Inferior parietal cortex (tissue), 1 donor: Measurements from ENCODE around the gene NCOR1.
"Not testable (repeated sequence)": the region's sequence is repeated elsewhere in the genome, so short reads cannot be mapped to it uniquely, and the experiment has no call there.

Source experiments
- DNase-seq: peaks from one replicate; pipeline ENCODE4 v3.0.0-alpha.2; 2016; ENCODE audit errors: extremely low spot score

NCOR1 gene

GRCh38 chr17:16100737-16101400, 114.5 kb downstream of the NCOR1 start:
- no peak for DNase-seq

- DNase-seq = no peak
Measured at GRCh38 chr17:16091773-16092172, 123.6 kb downstream of the NCOR1 start.

- no peak for DNase-seq
Measured at GRCh38 chr17:16086957-16087356, 128.4 kb downstream of the NCOR1 start.

- no peak for DNase-seq
Measured at GRCh38 chr17:16085066-16085699, 130.2 kb downstream of the NCOR1 start.

- no peak for DNase-seq
Measured at GRCh38 chr17:16083223-16083622, 132.1 kb downstream of the NCOR1 start.

- DNase-seq = no peak
Measured at GRCh38 chr17:16081507-16082087, 133.7 kb downstream of the NCOR1 start.

GRCh38 chr17:16080366-16080765, 135.0 kb downstream of the NCOR1 start:
- no peak for DNase-seq

GRCh38 chr17:16075949-16076348, 139.4 kb downstream of the NCOR1 start:
- no peak for DNase-seq

- no peak for DNase-seq
Measured at GRCh38 chr17:16074423-16074822, 140.9 kb downstream of the NCOR1 start.

GRCh38 chr17:16073845-16074244, 141.5 kb downstream of the NCOR1 start:
- no peak for DNase-seq

- DNase-seq = no peak
Measured at GRCh38 chr17:16072031-16072430, 143.3 kb downstream of the NCOR1 start.

- DNase-seq = no peak
Measured at GRCh38 chr17:16068323-16068722, 147.0 kb downstream of the NCOR1 start.

GRCh38 chr17:16066125-16066524, 149.2 kb downstream of the NCOR1 start:
- no peak for DNase-seq

- no peak for DNase-seq
Measured at GRCh38 chr17:16061631-16062030, 153.7 kb downstream of the NCOR1 start.

- not testable (repeated sequence) for DNase-seq
Measured at GRCh38 chr17:16055139-16055538, 160.2 kb downstream of the NCOR1 start.

GRCh38 chr17:16052486-16052885, 162.8 kb downstream of the NCOR1 start:
- no peak for DNase-seq

GRCh38 chr17:16050844-16051243, 164.5 kb downstream of the NCOR1 start:
- no peak for DNase-seq

GRCh38 chr17:16048811-16049449, 166.4 kb downstream of the NCOR1 start:
- DNase-seq = no peak

GRCh38 chr17:16046966-16047365, 168.4 kb downstream of the NCOR1 start:
- DNase-seq = no peak

GRCh38 chr17:16044487-16044886, 170.8 kb downstream of the NCOR1 start:
- DNase-seq = no peak

- no peak for DNase-seq
Measured at GRCh38 chr17:16040710-16041251, 174.6 kb downstream of the NCOR1 start.

- no peak for DNase-seq
Measured at GRCh38 chr17:16037636-16038035, 177.7 kb downstream of the NCOR1 start.
